NT2/D1 (cell line): Measurements from ENCODE around the gene LCORL.

ENCODE experiments used
- SUZ12 ChIP-seq: IDR thresholded peaks from 2 replicates; pipeline ENCODE4 v1.6.1; 2011; ENCODE audit not compliant: insufficient read length, insufficient read depth; ENCODE audit errors: extremely low read depth
- YY1 ChIP-seq: IDR thresholded peaks from 2 replicates; pipeline ENCODE4 v1.6.1; 2011; ENCODE audit not compliant: insufficient read length, insufficient read depth
- ZNF274 ChIP-seq: IDR thresholded peaks from 2 replicates; pipeline ENCODE4 v1.6.1; 2011; ENCODE audit warnings: mild to moderate bottlenecking, low read depth, low read length

GRCh38 chr4:18014269-18014668 is 7.3 kb downstream of the LCORL start:
- TF ChIP-seq YY1: no peak
- no peak for TF ChIP-seq ZNF274
- TF ChIP-seq SUZ12: no peak
